Loucy (cell line): ENCODE measurements around the gene DCXR.

Source experiments
- H2AFZ ChIP-seq: fragments of 200-600 bp; sonication (generic); 2 replicates; pipeline ENCODE4 v1.6.0; 2016; ENCODE audit warnings: antibody characterized with exemption, mild to moderate bottlenecking, low read length, moderate library complexity
- H3F3A ChIP-seq: fragments of 200-600 bp; 2 replicates; pipeline ENCODE4 v1.6.0; 2016; ENCODE audit warnings: antibody characterized with exemption, low read depth, mild to moderate bottlenecking
- H3K27me3 ChIP-seq: fragments of 200-600 bp; sonication (generic); 2 replicates; pipeline ENCODE4 v1.6.1; 2014; ENCODE audit warnings: low read length, mild to moderate bottlenecking; ENCODE audit not compliant: insufficient read depth, poor library complexity, severe bottlenecking
- H3K36me3 ChIP-seq: fragments of 200-600 bp; sonication (generic); 2 replicates; pipeline ENCODE4 v1.6.1; 2016; ENCODE audit warnings: low read length; ENCODE audit not compliant: insufficient read depth
- H3K4me1 ChIP-seq: fragments of 200-600 bp; sonication (generic); 2 replicates; pipeline ENCODE4 v1.5.1; 2014; ENCODE audit warnings: low read length, mild to moderate bottlenecking; ENCODE audit not compliant: insufficient read depth, poor library complexity, severe bottlenecking
- H3K4me2 ChIP-seq: fragments of 200-600 bp; sonication (generic); 2 replicates; pipeline ENCODE4 v1.6.0; 2014; ENCODE audit warnings: antibody characterized with exemption, low read length, low read depth, mild to moderate bottlenecking; ENCODE audit not compliant: poor library complexity, severe bottlenecking
- H3K4me3 ChIP-seq: fragments of 200-600 bp; sonication (generic); 2 replicates; pipeline ENCODE4 v1.5.1; 2014; ENCODE audit warnings: low read length, mild to moderate bottlenecking, mixed read lengths; ENCODE audit not compliant: poor library complexity, severe bottlenecking
- H3K79me2 ChIP-seq: fragments of 200-600 bp; sonication (generic); 2 replicates; pipeline ENCODE4 v1.6.1; 2014; ENCODE audit warnings: low read length; ENCODE audit not compliant: insufficient read depth
- H3K9ac ChIP-seq: fragments of 200-600 bp; sonication (generic); 2 replicates; pipeline ENCODE4 v1.6.0; 2014; ENCODE audit warnings: mild to moderate bottlenecking, low read depth, low read length, moderate library complexity; ENCODE audit not compliant: poor library complexity, severe bottlenecking
- H3K9me2 ChIP-seq: fragments of 200-600 bp; sonication (generic); replicated peaks from 2 replicates; pipeline ENCODE4 v1.6.1; 2016; ENCODE audit warnings: low read depth, low read length, mixed read lengths
- H3K9me3 ChIP-seq: fragments of 200-600 bp; sonication (generic); 2 replicates; pipeline ENCODE4 v1.6.1; 2014; ENCODE audit warnings: mild to moderate bottlenecking, antibody characterized with exemption, low read length, low read depth; ENCODE audit not compliant: insufficient read depth
- H4K20me1 ChIP-seq: fragments of 200-600 bp; sonication (generic); 2 replicates; pipeline ENCODE4 v1.6.0; 2014; ENCODE audit warnings: antibody characterized with exemption, low read length, mild to moderate bottlenecking; ENCODE audit not compliant: insufficient read depth, poor library complexity, severe bottlenecking
- CTCF ChIP-seq: fragments of 200-600 bp; sonication (generic); conservative IDR thresholded peaks from 2 replicates; pipeline ENCODE4 v1.5.1; 2014; ENCODE audit warnings: mild to moderate bottlenecking, antibody characterized with exemption, low read length
- EZH2phosphoT487 ChIP-seq: fragments of 200-600 bp; IDR thresholded peaks from 2 replicates; pipeline ENCODE4 v1.6.1; 2018; ENCODE audit warnings: antibody characterized with exemption, mild to moderate bottlenecking, moderate library complexity, borderline replicate concordance

DCXR gene

GRCh38 chr17:82023447-82024241, 13.9 kb downstream of the DCXR start:
- H4K20me1 ChIP-seq, result peaks cover 18% of the 10 kb centered on the region
- TF ChIP-seq CTCF (no peak), EZH2phosphoT487 (no peak)
- peaks cover 22% of the 10 kb centered on the region; the same call in 1 of the 2 replicates for H3K79me2 ChIP-seq

GRCh38 chr17:82022981-82023446, 14.5 kb downstream of the DCXR start, which contains the start of gene LRRC45:
Gene LRRC45 (plus strand): TSS chr17:82023305. CDS start chr17:82023644, 339 bp downstream.
- Histone ChIP-seq H4K20me1 (peaks cover 18% of the 10 kb centered on the region), H3F3A (no peaks in the 10 kb centered on the region), H3K4me2 (peak within 1 kb of the TSS; percentile 98), H3K4me3 (peak within 1 kb of the TSS; percentile 92), H2AFZ (peak within 1 kb of the TSS; percentile 90), H3K9ac (peak within 1 kb of the TSS; percentile 87), H3K79me2 (peaks cover 22% of the 10 kb centered on the region; the same call in 1 of the 2 replicates), H3K36me3 (no peaks in the 10 kb centered on the region), H3K4me1 (peaks cover 33% of the 10 kb centered on the region), H3K9me3 (no peaks in the 10 kb centered on the region), H3K9me2 (no peaks in the 10 kb centered on the region), H3K27me3 (no peaks in the 10 kb centered on the region)
- TF ChIP-seq EZH2phosphoT487 (no peak), CTCF (no peak)

More at GRCh38 chr17:82023447-82024241, 13.9 kb downstream of the DCXR start:
- peak overlapping the region; percentile 89 for H3K4me3 ChIP-seq
- H3K4me2 ChIP-seq, result peak overlapping the region; percentile 94
- no peaks in the 10 kb centered on the region for H3F3A ChIP-seq
- H3K9me3 ChIP-seq, result no peaks in the 10 kb centered on the region
- H3K4me1 ChIP-seq, result peaks cover 33% of the 10 kb centered on the region
- H3K36me3 ChIP-seq, result no peaks in the 10 kb centered on the region
- H3K9me2 ChIP-seq, result no peaks in the 10 kb centered on the region
- H3K9ac ChIP-seq, result peak overlapping the region; percentile 73
- H3K27me3 ChIP-seq, result no peaks in the 10 kb centered on the region
- H2AFZ ChIP-seq, result peak overlapping the region; percentile 79

- TF ChIP-seq EZH2phosphoT487, result no peak
- no peak for TF ChIP-seq CTCF
- Histone ChIP-seq H2AFZ (peak within 1 kb of the TSS; percentile 90), H3K9me2 (no peaks in the 10 kb centered on the region), H3K4me2 (peak within 1 kb of the TSS; percentile 98), H3K4me3 (peak within 1 kb of the TSS; percentile 92), H3K9ac (peak within 1 kb of the TSS; percentile 87), H3K36me3 (no peaks in the 10 kb centered on the region), H3K27me3 (no peaks in the 10 kb centered on the region), H3F3A (no peaks in the 10 kb centered on the region), H3K4me1 (peaks cover 30% of the 10 kb centered on the region), H3K79me2 (peaks cover 22% of the 10 kb centered on the region; the same call in 1 of the 2 replicates), H3K9me3 (no peaks in the 10 kb centered on the region), H4K20me1 (peaks cover 18% of the 10 kb centered on the region)
Observed at GRCh38 chr17:82022310-82022980, 15.1 kb downstream of the DCXR start, which contains the start of gene CENPX. Gene CENPX (minus strand): TSS chr17:82022878. CDS start chr17:82022861, 17 bp downstream.
